IMR-90 (cell line): ENCODE results near the gene NDST1. TPM values are rescaled to one million over a fixed set of nuclear protein-coding genes. Genes with fewer than 3 reads are reported as not detected.

Experiments
- ATAC-seq: fragments of 200-7000 bp; cut with Tn5 transposase; 2 replicates; pipeline ENCODE4 v1.9.1; 2020; ENCODE audit warnings: low read depth, mild to moderate bottlenecking, moderate library complexity
- BruUV-seq: library from RNA; stranded (reverse); fragments of 400-500 nt; replicated peaks from 2 replicates; lab custom pipeline; 2021; lab: Mats Ljungman, UMichigan
- CTCF ChIA-PET: fragments of 300-600 bp; formaldehyde crosslinking; extraction: SDS; loops from one replicate; lab custom pipeline; 2021; ENCODE audit warnings: antibody characterized with exemption; lab: Yijun Ruan, JAX
- POLR2A ChIA-PET: fragments of 300-600 bp; sonication (Branson Sonifier 250); formaldehyde crosslinking; loops from one replicate; lab custom pipeline; 2022; ENCODE audit warnings: antibody characterized with exemption; ENCODE audit not compliant: unreplicated experiment; lab: Charles Lee
- DNase-seq: peaks from one replicate; pipeline ENCODE4 v3.0.0; 2013
- H2AFZ ChIP-seq: replicated peaks from 2 replicates; pipeline ENCODE3; 2013; ENCODE audit warnings: low read length, mild to moderate bottlenecking; ENCODE audit not compliant: poor library complexity
- H2AK5ac ChIP-seq: 2 replicates; pipeline ENCODE4 v1.6.1; 2013; ENCODE audit warnings: low read depth, low read length, inconsistent platforms
- H2AK9ac ChIP-seq: replicated peaks from 2 replicates; pipeline ENCODE3; 2013; ENCODE audit warnings: mild to moderate bottlenecking, low read depth, low read length, moderate library complexity; ENCODE audit not compliant: poor library complexity
- H2BK120ac ChIP-seq: 2 replicates; pipeline ENCODE4 v1.6.1; 2013; ENCODE audit warnings: low read depth, low read length, inconsistent platforms
- H2BK15ac ChIP-seq: 3 replicates; pipeline ENCODE4 v1.6.1; 2013; ENCODE audit warnings: low read depth, low read length, inconsistent platforms
- H2BK20ac ChIP-seq: 2 replicates; pipeline ENCODE4 v1.6.1; 2013; ENCODE audit warnings: low read depth, mild to moderate bottlenecking, inconsistent platforms, low read length, moderate library complexity
- H2BK5ac ChIP-seq: 2 replicates; pipeline ENCODE4 v1.6.1; 2013; ENCODE audit warnings: mild to moderate bottlenecking, low read depth, low read length, inconsistent platforms; ENCODE audit not compliant: poor library complexity, severe bottlenecking
- H3K14ac ChIP-seq: replicated peaks from 2 replicates; pipeline ENCODE4 v1.6.1; 2013; ENCODE audit warnings: low read depth, low read length, inconsistent platforms
- H3K18ac ChIP-seq: 2 replicates; pipeline ENCODE4 v1.6.1; 2013; ENCODE audit warnings: low read depth, low read length, control low read depth
- H3K23ac ChIP-seq: 2 replicates; pipeline ENCODE4 v1.6.1; 2013; ENCODE audit warnings: low read depth, low read length, inconsistent platforms
- H3K27ac ChIP-seq: 2 replicates; pipeline ENCODE4 v1.5.1; 2013; ENCODE audit warnings: mild to moderate bottlenecking, control low read depth, low read length; ENCODE audit not compliant: insufficient read depth
- H3K27me3 ChIP-seq: 2 replicates; pipeline ENCODE4 v1.6.1; 2013; ENCODE audit warnings: low read length; ENCODE audit not compliant: control insufficient read depth, insufficient read depth
- H3K36me3 ChIP-seq: 2 replicates; pipeline ENCODE4 v1.6.1; 2013; ENCODE audit warnings: low read length, mixed read lengths; ENCODE audit not compliant: control insufficient read depth, insufficient read depth
- H3K4ac ChIP-seq: 2 replicates; pipeline ENCODE4 v1.6.1; 2013; ENCODE audit warnings: low read depth, low read length, inconsistent platforms
- H3K4me1 ChIP-seq: 2 replicates; pipeline ENCODE4 v1.6.1; 2013; ENCODE audit warnings: low read length, mixed read lengths; ENCODE audit not compliant: control insufficient read depth, insufficient read depth
- H3K4me2 ChIP-seq: 2 replicates; pipeline ENCODE4 v1.6.1; 2013; ENCODE audit warnings: low read depth, mild to moderate bottlenecking, control low read depth, low read length, moderate library complexity
- H3K4me3 ChIP-seq: 2 replicates; pipeline ENCODE4 v1.5.1; 2013; ENCODE audit warnings: low read depth, mild to moderate bottlenecking, control low read depth, low read length, moderate library complexity; ENCODE audit not compliant: insufficient read depth
- H3K56ac ChIP-seq: 2 replicates; pipeline ENCODE4 v1.6.1; 2013; ENCODE audit warnings: low read length, inconsistent platforms; ENCODE audit not compliant: insufficient read depth; ENCODE audit errors: extremely low read depth
- H3K79me1 ChIP-seq, 2 experiments: 2 replicates each; pipeline ENCODE4 v1.6.1; 2013; ENCODE audit warnings: low read length in 2 of 2, inconsistent platforms in 1 of 2, low read depth in 1 of 2
- H3K9ac ChIP-seq: 2 replicates; pipeline ENCODE4 v1.6.1; 2013; ENCODE audit warnings: low read depth, low read length, control low read depth
- H3K9me1 ChIP-seq: 2 replicates; pipeline ENCODE4 v1.6.1; 2013; ENCODE audit warnings: low read length, inconsistent platforms; ENCODE audit not compliant: insufficient read depth
- H3K9me3 ChIP-seq: 2 replicates; pipeline ENCODE4 v1.6.1; 2013; ENCODE audit warnings: low read length; ENCODE audit not compliant: control insufficient read depth, insufficient read depth
- H4K20me1 ChIP-seq: 2 replicates; pipeline ENCODE4 v1.6.1; 2013; ENCODE audit warnings: low read length, inconsistent platforms; ENCODE audit not compliant: insufficient read depth
- H4K5ac ChIP-seq: 2 replicates; pipeline ENCODE4 v1.6.1; 2013; ENCODE audit warnings: mild to moderate bottlenecking, low read depth, low read length, control low read depth
- H4K8ac ChIP-seq, 2 experiments: 2 replicates each; pipeline ENCODE4 v1.6.1; 2013; ENCODE audit warnings: low read depth in 2 of 2, low read length in 2 of 2, control low read depth in 1 of 2, inconsistent platforms in 1 of 2
- H4K91ac ChIP-seq: 2 replicates; pipeline ENCODE4 v1.6.1; 2013; ENCODE audit warnings: low read depth, low read length, inconsistent platforms; ENCODE audit not compliant: insufficient read depth
- CEBPB ChIP-seq: IDR thresholded peaks from 2 replicates; pipeline ENCODE4 v1.6.1; 2012; ENCODE audit warnings: low read depth, low read length, improper control_type of control experiment
- CHD1 ChIP-seq: IDR thresholded peaks from 2 replicates; pipeline ENCODE4 v1.6.1; 2012; ENCODE audit warnings: low read depth, low read length, improper control_type of control experiment
- FOS ChIP-seq: fragments of 150-350 bp; IDR thresholded peaks from 2 replicates; pipeline ENCODE4 v1.6.1; 2016; ENCODE audit warnings: low read depth, low read length
- MAZ ChIP-seq: IDR thresholded peaks from 2 replicates; pipeline ENCODE4 v1.6.1; 2012; ENCODE audit warnings: low read depth, mild to moderate bottlenecking, low read length, improper control_type of control experiment, moderate library complexity, borderline replicate concordance
- POLR2A ChIP-seq: IDR thresholded peaks from 2 replicates; pipeline ENCODE4 v1.6.1; 2012; ENCODE audit warnings: mild to moderate bottlenecking, low read depth, low read length
- RCOR1 ChIP-seq: IDR thresholded peaks from 2 replicates; pipeline ENCODE4 v1.6.1; 2012; ENCODE audit warnings: mild to moderate bottlenecking, low read length, improper control_type of control experiment; ENCODE audit not compliant: insufficient replicate concordance
- WGBS, 2 experiments: methylation state at CpG; one replicate each; pipeline versions ENCODE4 v1.1.5 to v1.1.7; 2013; ENCODE audit warnings: missing lambda C conversion rate in 2 of 2; ENCODE audit not compliant: insufficient read length in 1 of 2; ENCODE audit errors: extremely low coverage in 2 of 2; 5-methylcytosine and 5-hydroxymethylcytosine counted together
- dilution Hi-C: fragments of 300-500 bp; cut with HindIII; formaldehyde crosslinking; loops from one replicate; pipeline ENCODE4 v1.14.3; 2018; ENCODE audit warnings: low sequenced_read_pairs; ENCODE audit not compliant: unreplicated experiment
- in situ Hi-C: fragments of 300-500 bp; cut with MboI; formaldehyde crosslinking; loops from 3 replicates; pipeline ENCODE4 v1.14.3; 2019; ENCODE audit warnings: low sequenced_read_pairs, inconsistent platforms, mixed read lengths
- intact Hi-C: fragments of 100-400 bp; cut with micrococcal nuclease; formaldehyde crosslinking; loops from 2 replicates; pipeline ENCODE4 v1.10.0; 2022
- polyA plus RNA-seq, 3 experiments: library from polyadenylated mRNA; depleted of rRNA; stranded (reverse); fragments of >200 nt; gene quantifications; 2 replicates each; pipeline ENCODE4 v1.2.3, GENCODE V29; 2012; ENCODE audit warnings: low replicate concordance in 1 of 3
- total RNA-seq: library from RNA; depleted of rRNA; stranded (reverse); fragments of >200 nt; gene quantifications from 2 replicates; pipeline ENCODE4 v1.2.3, GENCODE V29; 2012
- TF ChIP-seq, protein P1 (sequence below): conservative IDR thresholded peaks from 2 replicates; pipeline ENCODE4 v1.5.1; 2012; ENCODE audit warnings: mild to moderate bottlenecking, low read depth, low read length, improper control_type of control experiment

The NDST1 gene
- total and polyA plus RNA-seq, 2 of the 4 experiments (the other 2 are of a cell fraction), result 30.5 to 80.4 TPM

DNA sequence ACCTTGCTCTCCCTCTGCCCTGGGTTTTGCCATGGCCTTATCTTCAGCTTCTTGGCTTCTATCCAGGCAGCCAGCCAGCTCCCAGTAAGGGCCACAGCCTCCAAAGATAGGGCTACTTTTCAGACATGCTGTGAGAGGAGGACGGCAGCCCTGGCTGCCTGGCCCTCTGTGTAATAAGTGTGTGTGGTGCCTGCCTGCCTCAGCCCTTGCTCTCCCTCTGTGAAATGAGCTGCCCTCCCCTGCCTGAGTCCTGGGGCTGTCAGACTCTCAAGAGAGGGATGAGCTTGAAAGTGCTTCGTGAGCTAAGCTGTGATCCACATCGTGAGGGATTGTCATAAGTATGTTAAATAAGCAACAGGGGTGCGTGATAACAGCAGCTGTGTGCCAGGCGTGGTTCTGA lies 8.1 kb downstream of the NDST1 start:
- in situ Hi-C loops, result no loop called here
- peaks cover 90% of the 10 kb centered on the region for H4K20me1 ChIP-seq

More for the DNA sequence above, 8.1 kb downstream of the NDST1 start:
- Histone ChIP-seq H2BK5ac (peak overlapping the region; percentile 59), H3K18ac (peak overlapping the region; percentile 10; the same call in 1 of the 2 replicates), H2AK9ac (peak overlapping the region; percentile 12), H2AK5ac (peak overlapping the region; percentile 89), H4K8ac (peak overlapping the region; percentile 2 to 26; a peak in 3 of 4 replicates), H3K4ac (peak overlapping the region; percentile 83), H3K27ac (peak overlapping the region; percentile 61), H3K27me3 (no peaks in the 10 kb centered on the region), H4K5ac (peak overlapping the region; percentile 0; the same call in 1 of the 2 replicates), H2BK15ac (peak overlapping the region; percentile 42; the same call in 1 of the 3 replicates), H2AFZ (no peak overlapping the region), H4K91ac (peak overlapping the region; percentile 71), H3K36me3 (peaks cover 9% of the 10 kb centered on the region; the same call in 1 of the 2 replicates), H3K4me2 (no peak overlapping the region; the same call in 1 of the 2 replicates), H3K79me1 (peaks cover 42 to 94% of the 10 kb centered on the region in 2 experiments), H3K9me3 (no peaks in the 10 kb centered on the region), H3K14ac (peak overlapping the region; percentile 67; the same call in 1 of the 2 replicates), H3K56ac (no peak overlapping the region), H2BK120ac (peak overlapping the region; percentile 72), H3K9ac (peak overlapping the region; percentile 17), H2BK20ac (peak overlapping the region; percentile 50; the same call in 1 of the 2 replicates), H3K4me1 (peaks cover 41% of the 10 kb centered on the region), H3K9me1 (peaks cover 54% of the 10 kb centered on the region), H3K23ac (peak overlapping the region; percentile 50; the same call in 1 of the 2 replicates), H3K4me3 (no peak overlapping the region)
- DNase-seq (peak; percentile 85), ATAC-seq (peak; percentile 27)
- dilution Hi-C loops (no loop called here), intact Hi-C loops (loop anchor here (2.0 kb wide), 1 partner anchor 47 kb away; no protein-coding TSS in a partner anchor)
- WGBS, 2 experiments, result 20% methylated on average over 1 of the region's 5 CpGs; no CpG with 5 or more reads in 1 of the 2 experiments
- ChIA-PET CTCF (interaction anchor here (0.5 to 1.0 kb wide), 3 partner anchors 23 to 29 kb away, joined by 3 to 4 read pairs (median 3); no protein-coding TSS in a partner anchor), POLR2A (no interaction called here)
- no peak for TF ChIP-seq CHD1
- TF ChIP-seq, protein P1, sequence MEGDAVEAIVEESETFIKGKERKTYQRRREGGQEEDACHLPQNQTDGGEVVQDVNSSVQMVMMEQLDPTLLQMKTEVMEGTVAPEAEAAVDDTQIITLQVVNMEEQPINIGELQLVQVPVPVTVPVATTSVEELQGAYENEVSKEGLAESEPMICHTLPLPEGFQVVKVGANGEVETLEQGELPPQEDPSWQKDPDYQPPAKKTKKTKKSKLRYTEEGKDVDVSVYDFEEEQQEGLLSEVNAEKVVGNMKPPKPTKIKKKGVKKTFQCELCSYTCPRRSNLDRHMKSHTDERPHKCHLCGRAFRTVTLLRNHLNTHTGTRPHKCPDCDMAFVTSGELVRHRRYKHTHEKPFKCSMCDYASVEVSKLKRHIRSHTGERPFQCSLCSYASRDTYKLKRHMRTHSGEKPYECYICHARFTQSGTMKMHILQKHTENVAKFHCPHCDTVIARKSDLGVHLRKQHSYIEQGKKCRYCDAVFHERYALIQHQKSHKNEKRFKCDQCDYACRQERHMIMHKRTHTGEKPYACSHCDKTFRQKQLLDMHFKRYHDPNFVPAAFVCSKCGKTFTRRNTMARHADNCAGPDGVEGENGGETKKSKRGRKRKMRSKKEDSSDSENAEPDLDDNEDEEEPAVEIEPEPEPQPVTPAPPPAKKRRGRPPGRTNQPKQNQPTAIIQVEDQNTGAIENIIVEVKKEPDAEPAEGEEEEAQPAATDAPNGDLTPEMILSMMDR, result no peak
- no peak for TF ChIP-seq FOS
- TF ChIP-seq POLR2A, result peak; percentile 58; the same call in 1 of the 2 replicates
- TF ChIP-seq MAZ, result peak; percentile 27; the same call in 1 of the 2 replicates
- TF ChIP-seq RCOR1, result no peak
- no peak for TF ChIP-seq CEBPB
- no TSS peak for BruUV-seq
